Effector memory CD4-positive, alpha-beta T cell (primary cell): ENCODE results near the gene EWSR1.
"Not testable (repeated sequence)": the region's sequence is repeated elsewhere in the genome, so short reads cannot be mapped to it uniquely, and the experiment has no call there.

Experiments
- DNase-seq, 3 donors: peaks; one replicate each; pipeline ENCODE4 v3.0.0-alpha.2; 2020
- H3K27ac ChIP-seq: 2 replicates; pipeline ENCODE4 v1.7.0; 2013; ENCODE audit warnings: mild to moderate bottlenecking, low read length, moderate library complexity; ENCODE audit not compliant: insufficient read depth, poor library complexity, severe bottlenecking
- H3K27me3 ChIP-seq: replicated peaks from 2 replicates; pipeline ENCODE4 v1.7.0; 2013; ENCODE audit warnings: mild to moderate bottlenecking, low read length; ENCODE audit not compliant: insufficient read depth, control insufficient read depth, poor library complexity, severe bottlenecking
- H3K36me3 ChIP-seq: 2 replicates; pipeline ENCODE4 v1.7.0; 2013; ENCODE audit warnings: mild to moderate bottlenecking, low read length, moderate library complexity; ENCODE audit not compliant: control insufficient read depth, insufficient read depth
- H3K4me1 ChIP-seq: 2 replicates; pipeline ENCODE4 v1.7.0; 2013; ENCODE audit warnings: low read length, mild to moderate bottlenecking; ENCODE audit not compliant: control insufficient read depth, insufficient read depth, poor library complexity, severe bottlenecking
- H3K4me3 ChIP-seq: 2 replicates; pipeline ENCODE4 v1.7.0; 2013; ENCODE audit warnings: low read length, low read depth, mild to moderate bottlenecking; ENCODE audit not compliant: insufficient read depth, poor library complexity, severe bottlenecking
- H3K9me3 ChIP-seq: 2 replicates; pipeline ENCODE4 v1.7.0; 2013; ENCODE audit warnings: mild to moderate bottlenecking, low read length, moderate library complexity; ENCODE audit not compliant: control insufficient read depth
- total RNA-seq, 3 donors: gene quantifications; one replicate each; lab custom pipeline; 2026; lab: John Stamatoyannopoulos, UW

EWSR1 gene
- total RNA-seq: 335 to 411 (median 339) reads per million in 3 donors

DNA sequence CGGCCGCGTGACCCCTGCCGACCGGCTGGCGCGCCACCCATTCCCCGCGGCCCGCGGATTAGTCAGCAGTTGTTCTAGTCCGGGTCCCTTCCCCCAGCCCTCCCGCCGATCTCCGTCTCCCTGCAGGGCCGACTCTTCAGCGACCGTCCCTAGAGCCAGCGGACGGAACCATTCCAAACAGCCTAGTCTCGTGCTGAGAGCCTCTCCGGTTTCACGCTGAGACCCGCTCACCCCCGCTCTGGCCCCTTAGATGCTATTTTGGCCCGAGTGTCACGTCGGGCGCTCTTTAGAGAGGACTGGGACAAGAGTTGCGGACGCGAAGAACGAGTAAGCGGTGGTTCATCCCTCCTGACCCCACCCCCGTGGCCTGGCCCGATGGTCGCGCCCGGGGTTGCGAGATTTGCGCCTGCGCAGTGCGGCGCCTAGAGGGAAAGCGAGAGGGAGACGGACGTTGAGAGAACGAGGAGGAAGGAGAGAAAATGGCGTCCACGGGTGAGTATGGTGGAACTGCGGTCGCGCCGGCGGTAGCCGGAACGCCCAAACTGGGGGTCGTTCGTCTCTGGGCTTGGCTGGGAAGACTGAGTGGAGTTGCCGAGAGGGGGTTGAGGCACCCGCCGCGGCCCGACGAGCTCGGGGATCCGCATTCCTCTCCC is at the start of gene EWSR1, which contains the start of gene RHBDD3:
EWSR1 (plus strand) TSS at position 411 of the 653 bp plus-strand sequence; CDS start at position 480, 69 bp downstream.
RHBDD3 (minus strand) TSS at position 124 of the 653 bp plus-strand sequence. CDS start 2,355 bp downstream, outside the sequence.
- Histone ChIP-seq H3K27me3 (no peaks in the 10 kb centered on the region), H3K27ac (peak within 1 kb of the TSS; percentile 96), H3K9me3 (no peaks in the 10 kb centered on the region), H3K4me1 (peaks cover 42% of the 10 kb centered on the region), H3K36me3 (peaks cover 13% of the 10 kb centered on the region), H3K4me3 (peak within 1 kb of the TSS; percentile 83)
- DNase-seq: peak; percentile 90 to 93 (median 91)

DNA sequence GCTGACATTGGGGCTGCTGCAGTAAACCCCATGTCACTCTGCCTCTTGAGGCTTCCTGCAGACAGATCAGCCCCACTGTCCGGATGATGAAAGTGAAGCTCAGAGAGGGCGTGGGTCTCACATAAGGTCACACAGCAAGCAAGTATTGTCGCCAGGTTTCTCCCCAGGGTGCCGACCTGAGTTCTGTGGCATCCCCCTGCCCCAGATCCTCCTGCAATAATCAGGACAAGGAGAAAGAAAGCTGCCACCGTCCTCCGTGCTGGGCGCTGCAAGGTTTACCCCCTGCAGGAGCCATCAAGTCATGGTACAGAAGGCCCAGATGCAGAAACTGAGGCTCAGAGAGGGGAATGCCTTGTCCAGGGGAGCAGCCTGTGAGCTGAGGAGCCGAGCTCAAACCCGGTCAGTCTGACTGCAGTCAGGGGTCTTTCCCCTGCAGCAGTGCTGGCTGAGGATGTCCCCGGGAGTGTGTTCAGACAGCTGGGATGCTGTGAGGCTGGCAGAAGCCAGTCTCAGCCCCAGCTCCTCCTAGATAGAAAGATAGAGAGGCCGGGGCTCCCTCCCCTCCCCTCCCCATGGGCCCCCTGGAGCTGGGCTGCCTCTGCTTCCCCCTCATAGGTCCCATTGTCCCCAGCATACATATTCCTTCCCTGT is 49.2 kb upstream of the EWSR1 start:
- no peaks in the 10 kb centered on the region for H3K27me3 ChIP-seq
- no peak overlapping the region for H3K27ac ChIP-seq
- H3K36me3 ChIP-seq: no peaks in the 10 kb centered on the region
- H3K4me3 ChIP-seq: no peak overlapping the region
- DNase-seq: no peak
- H3K9me3 ChIP-seq: no peaks in the 10 kb centered on the region
- no peaks in the 10 kb centered on the region for H3K4me1 ChIP-seq

GRCh38 chr22:29219409-29219782 is 48.7 kb upstream of the EWSR1 start:
- not testable (repeated sequence) for H3K36me3 ChIP-seq, H3K4me3 ChIP-seq, DNase-seq, H3K27ac ChIP-seq, H3K4me1 ChIP-seq, H3K9me3 ChIP-seq, H3K27me3 ChIP-seq

DNA sequence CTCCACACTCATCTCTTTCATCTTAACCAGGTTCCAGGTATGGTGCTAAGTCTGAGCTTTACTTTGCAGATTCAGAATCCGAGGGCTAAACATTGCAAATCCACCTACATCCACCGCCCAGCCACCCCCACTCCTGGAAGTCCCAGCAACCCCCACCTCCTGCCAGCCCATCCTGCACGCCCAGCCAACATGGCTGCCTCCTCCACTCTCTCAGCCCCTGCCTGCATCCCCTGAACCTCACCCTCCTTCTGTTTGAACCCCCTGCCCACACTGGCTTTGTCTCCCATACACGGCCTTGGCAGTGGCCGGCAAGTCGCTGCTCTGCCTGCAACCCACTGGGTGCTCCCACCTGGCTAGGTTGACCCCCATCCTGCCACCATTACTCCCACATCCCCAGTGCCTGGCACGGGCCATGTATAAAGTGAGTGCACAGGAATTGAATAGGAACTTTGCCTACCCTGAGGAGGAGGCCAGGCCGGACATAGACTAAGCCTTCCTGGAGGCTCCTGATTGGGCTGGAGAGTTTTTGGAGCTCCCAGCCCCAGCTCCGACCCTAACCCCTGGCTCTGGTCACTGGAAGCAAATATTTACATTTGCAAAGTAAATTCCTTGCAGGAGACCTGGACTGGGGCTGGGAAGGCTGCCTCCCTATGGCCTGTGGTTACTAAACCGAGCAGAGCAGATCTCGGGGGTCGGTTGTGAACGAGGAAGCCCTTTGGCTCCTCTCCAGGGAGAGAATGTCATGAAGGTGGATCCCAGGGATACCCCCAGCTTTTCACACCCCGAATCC is 48.0 kb upstream of the EWSR1 start:
- DNase-seq: no peak
- H3K4me1 ChIP-seq: no peaks in the 10 kb centered on the region
- H3K4me3 ChIP-seq: no peak overlapping the region
- no peaks in the 10 kb centered on the region for H3K27me3 ChIP-seq
- no peak overlapping the region for H3K27ac ChIP-seq
- H3K9me3 ChIP-seq: no peaks in the 10 kb centered on the region
- no peaks in the 10 kb centered on the region for H3K36me3 ChIP-seq

DNA sequence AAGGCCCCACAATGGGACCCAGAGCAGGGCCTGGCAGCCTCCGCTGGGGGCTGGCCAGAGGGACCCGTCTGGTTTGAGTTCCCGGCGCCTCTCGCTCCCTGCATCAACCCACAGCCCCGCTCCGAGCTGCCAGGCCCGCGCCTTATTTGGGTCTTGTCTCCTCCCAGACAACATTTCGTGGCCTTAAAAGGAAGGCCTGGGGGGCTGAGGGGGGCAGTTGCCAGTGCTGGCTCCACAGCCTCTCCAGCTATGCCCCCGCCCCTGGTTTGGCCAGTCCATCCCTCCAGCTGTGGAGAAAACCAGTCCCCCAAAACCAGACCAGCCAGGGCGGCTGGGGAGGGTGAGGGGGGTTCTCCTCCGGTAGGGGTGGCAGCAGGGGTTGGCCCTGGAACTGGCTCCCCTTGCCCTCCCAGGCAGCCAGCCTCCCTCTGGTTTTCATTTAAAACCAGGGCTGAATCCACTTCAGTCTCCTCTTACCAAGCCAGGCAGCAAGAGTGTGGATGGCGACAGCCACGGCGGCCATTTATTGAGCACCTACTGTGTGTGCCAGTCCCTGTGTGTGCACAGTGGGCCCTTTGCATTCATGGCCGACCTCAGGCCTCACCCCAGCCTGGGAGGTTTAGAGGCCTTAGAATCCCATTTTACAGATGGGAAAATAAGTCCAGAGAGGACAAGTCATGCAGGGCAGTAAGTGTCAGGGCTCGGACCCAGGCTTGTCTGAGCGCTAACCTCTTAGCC is 43.8 kb upstream of the EWSR1 start:
- Histone ChIP-seq H3K27me3 (no peaks in the 10 kb centered on the region), H3K36me3 (no peaks in the 10 kb centered on the region), H3K4me3 (no peak overlapping the region), H3K27ac (no peak overlapping the region), H3K4me1 (no peaks in the 10 kb centered on the region), H3K9me3 (no peaks in the 10 kb centered on the region)
- no peak for DNase-seq

GRCh38 chr22:29224859-29225410 is 43.1 kb upstream of the EWSR1 start:
- no peak for DNase-seq
- no peak overlapping the region for H3K4me3 ChIP-seq
- H3K9me3 ChIP-seq: no peaks in the 10 kb centered on the region
- no peaks in the 10 kb centered on the region for H3K36me3 ChIP-seq
- H3K4me1 ChIP-seq: no peaks in the 10 kb centered on the region
- H3K27me3 ChIP-seq: no peaks in the 10 kb centered on the region
- H3K27ac ChIP-seq: no peak overlapping the region

GRCh38 chr22:29225422-29226090 is 42.5 kb upstream of the EWSR1 start:
- DNase-seq: no peak
- Histone ChIP-seq H3K27ac (no peak overlapping the region), H3K4me1 (no peaks in the 10 kb centered on the region), H3K36me3 (no peaks in the 10 kb centered on the region), H3K27me3 (no peaks in the 10 kb centered on the region), H3K4me3 (no peak overlapping the region), H3K9me3 (no peaks in the 10 kb centered on the region)

GRCh38 chr22:29226351-29226981 is 41.6 kb upstream of the EWSR1 start:
- no peak overlapping the region for H3K4me3 ChIP-seq
- no peak for DNase-seq
- no peaks in the 10 kb centered on the region for H3K27me3 ChIP-seq
- H3K9me3 ChIP-seq: no peaks in the 10 kb centered on the region
- H3K27ac ChIP-seq: no peak overlapping the region
- H3K4me1 ChIP-seq: no peaks in the 10 kb centered on the region
- no peaks in the 10 kb centered on the region for H3K36me3 ChIP-seq
